Ovary (tissue), 3 donors: ENCODE results near the gene TSC2.

Source experiments
- CTCF ChIP-seq, 3 donors: fragments of 450-650 bp in 2 of 3; fragments of 200-600 bp in 1 of 3; IDR thresholded peaks; one replicate each; pipeline versions ENCODE4 v1.5.1 to v1.8.0; 2016 to 2022; ENCODE audit warnings: antibody characterized with exemption in 3 of 3, mild to moderate bottlenecking in 1 of 3
- POLR2A ChIP-seq: fragments of 450-650 bp; IDR thresholded peaks from one replicate; pipeline ENCODE4 v1.6.1; 2017; ENCODE audit warnings: antibody characterized with exemption, mild to moderate bottlenecking, moderate library complexity
- donor health status: DM: no; HTN: no; CAD: no.

- TF ChIP-seq CTCF (IDR thresholded peaks at IDR 0.05) (no peak), POLR2A (no peak)
These were observed 43.9 kb downstream of the TSC2 start for GRCh38 chr16:2091547-2092255.
